NCI-H1417 treated with DMSO at 0.1 percent for 48 hours (cell line): ENCODE measurements around the gene LGALS7B.
"Not testable (repeated sequence)": the region's sequence is repeated elsewhere in the genome, so short reads cannot be mapped to it uniquely, and the experiment has no call there.

Experiments used
- DNase-seq: peaks from one replicate; lab custom pipeline; 2025; lab: John Stamatoyannopoulos, UW

The LGALS7B gene

GRCh38 chr19:38788478-38789243 lies at the start of gene LGALS7B:
TSS of gene LGALS7B (plus strand) at chr19:38789200. CDS start at chr19:38789227, 27 bp downstream.
- no peak for DNase-seq

DNA sequence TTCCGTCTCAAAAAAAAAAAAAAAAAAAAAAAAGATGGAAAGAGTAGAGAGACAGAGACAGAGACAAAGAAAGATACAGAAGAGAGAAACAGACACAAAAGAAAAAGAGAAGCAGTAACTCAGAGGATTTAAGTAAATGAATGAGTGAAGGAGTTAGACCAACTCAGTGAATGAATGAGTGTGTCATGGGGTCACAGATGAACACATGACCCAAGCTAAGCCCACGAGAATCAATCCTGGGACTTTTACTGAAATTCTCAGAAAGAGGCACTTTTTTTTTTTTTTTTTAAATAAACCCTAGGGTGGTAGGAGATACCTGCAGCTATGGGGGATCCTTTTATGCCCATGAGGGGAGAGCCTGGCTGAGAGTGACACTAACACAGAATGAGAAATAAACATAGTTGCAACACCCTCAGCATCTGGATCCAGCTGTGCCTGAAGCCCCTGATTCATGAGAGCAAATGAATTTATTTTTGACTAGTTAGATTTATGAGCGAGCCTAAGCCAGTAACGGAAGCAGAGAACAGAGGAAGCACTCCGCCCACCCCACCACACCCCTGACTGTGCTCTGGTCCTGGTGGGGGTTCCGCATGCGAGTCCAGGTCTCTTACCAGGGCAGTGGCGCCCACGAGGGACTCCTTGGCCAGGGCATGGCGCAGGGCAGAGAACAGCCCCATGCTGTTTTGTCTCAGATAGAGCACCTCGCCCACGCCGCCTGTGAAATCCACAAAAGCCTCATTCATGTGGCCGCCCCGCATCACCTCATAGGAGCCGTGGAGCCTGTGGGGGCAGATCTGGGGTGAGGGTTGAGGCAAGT lies 49.4 kb upstream of the LGALS7B start:
- no peak for DNase-seq

DNA sequence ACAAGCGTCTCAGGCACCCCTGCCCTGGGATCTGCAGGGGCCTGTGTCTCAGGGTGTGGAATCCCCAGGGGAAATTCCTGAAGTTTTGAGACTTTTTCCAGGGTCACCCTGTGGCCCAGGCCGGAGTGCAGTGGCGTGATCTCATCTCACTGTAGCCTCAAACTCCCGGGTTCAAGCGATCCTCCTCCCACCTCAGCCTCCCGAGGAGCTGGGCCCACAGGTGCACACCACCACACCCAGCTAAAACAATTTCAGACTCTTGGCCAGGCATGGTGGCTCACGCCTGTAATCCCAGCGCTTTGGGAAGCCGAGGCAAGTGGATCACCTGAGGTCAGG lies 48.8 kb upstream of the LGALS7B start:
- no peak for DNase-seq

DNA sequence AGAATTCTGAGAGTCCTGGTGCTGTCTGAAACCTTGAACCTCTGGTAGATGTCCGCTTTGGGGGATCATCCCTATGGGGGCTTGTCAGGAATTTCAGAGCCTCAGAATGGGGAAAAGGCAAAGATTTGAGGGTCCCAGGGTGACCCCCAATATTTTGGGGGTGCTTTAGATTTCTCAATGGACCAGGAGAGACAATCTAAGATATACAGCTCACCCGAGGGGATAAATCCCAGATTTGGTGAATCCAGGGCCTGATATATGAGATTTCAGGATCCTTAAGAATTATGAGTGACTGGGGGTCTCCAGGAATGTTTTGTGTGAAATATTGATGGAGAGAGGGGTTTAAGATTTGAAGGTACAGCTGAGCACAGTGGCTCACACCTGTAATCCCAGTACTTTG lies 48.1 kb upstream of the LGALS7B start:
- DNase-seq: no peak

DNA sequence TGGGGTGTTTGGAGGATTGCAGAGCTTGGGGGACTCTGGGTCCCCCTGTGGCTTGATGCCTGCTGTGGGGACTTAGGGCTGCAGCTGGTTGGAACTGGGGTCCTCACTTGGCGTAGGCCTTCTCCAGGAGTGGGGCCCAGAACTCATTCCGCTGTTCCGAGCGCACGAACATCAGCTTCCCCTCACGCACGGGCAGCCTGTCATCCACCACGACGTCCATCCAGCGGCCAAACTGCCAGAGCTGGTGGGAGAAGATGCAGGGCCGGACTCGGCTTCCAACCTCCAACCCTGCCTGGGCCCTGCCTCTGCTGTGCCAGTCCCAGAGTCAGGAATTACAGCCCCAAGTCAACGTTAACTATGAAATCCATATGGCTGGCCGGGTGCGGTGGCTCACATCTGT lies 47.3 kb upstream of the LGALS7B start:
- no peak for DNase-seq

GRCh38 chr19:38742296-38742695 lies 46.7 kb upstream of the LGALS7B start:
- no peak for DNase-seq

GRCh38 chr19:38742906-38743305 lies 46.1 kb upstream of the LGALS7B start:
- DNase-seq: no peak

DNA sequence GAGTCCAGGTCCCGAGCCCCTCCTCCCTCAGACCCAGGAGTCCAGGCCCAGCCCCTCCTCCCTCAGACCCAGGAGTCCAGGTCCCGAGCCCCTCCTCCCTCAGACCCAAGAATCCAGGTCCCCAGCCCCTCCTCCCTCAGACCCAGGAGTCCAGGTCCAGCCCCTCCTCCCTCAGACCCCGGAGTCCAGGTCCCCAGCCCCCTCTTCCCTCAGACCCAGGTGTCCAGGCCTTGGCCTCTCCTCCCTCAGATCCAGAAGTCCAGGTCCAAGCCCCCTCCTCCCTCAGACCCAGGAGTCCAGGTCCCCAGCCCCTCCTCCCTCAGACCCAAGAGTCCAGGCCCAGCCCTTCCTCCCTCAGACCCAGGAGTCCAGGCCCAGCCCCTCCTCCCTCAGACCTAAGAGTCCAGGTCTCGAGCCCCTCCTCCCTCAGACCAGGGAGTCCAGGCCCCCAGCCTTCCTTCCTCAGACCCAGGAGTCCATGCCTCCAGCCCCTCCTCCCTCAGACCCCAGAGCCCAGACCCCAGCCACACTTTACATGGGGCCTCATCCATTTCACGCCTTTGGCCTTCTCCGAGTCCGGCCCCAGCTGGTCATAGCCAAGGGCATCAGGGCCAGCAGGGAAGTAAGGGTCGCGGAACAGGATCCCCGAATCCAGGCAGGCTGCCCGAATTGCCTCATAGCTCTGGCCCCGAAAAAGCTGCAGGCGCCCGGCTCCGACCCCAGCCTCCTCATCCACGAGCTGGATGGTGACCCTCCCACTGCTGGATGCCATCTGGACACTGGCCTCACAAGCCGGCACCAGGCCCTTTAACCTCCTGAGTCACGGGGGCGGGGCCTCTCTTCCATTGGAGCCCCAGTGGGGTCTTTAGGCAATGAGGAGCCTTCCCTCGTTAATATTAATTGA lies 45.4 kb upstream of the LGALS7B start:
- no peak for DNase-seq

- DNase-seq: no peak
These were observed 44.7 kb upstream of the LGALS7B start, which contains the start of gene CAPN12 for GRCh38 chr19:38744298-38744681. TSS of gene CAPN12 (minus strand) at chr19:38744474. CDS start at chr19:38744165, 309 bp downstream.

- DNase-seq: no peak
These were observed 44.1 kb upstream of the LGALS7B start for GRCh38 chr19:38744874-38745273.

GRCh38 chr19:38745316-38745715 lies 43.7 kb upstream of the LGALS7B start:
- no peak for DNase-seq

DNA sequence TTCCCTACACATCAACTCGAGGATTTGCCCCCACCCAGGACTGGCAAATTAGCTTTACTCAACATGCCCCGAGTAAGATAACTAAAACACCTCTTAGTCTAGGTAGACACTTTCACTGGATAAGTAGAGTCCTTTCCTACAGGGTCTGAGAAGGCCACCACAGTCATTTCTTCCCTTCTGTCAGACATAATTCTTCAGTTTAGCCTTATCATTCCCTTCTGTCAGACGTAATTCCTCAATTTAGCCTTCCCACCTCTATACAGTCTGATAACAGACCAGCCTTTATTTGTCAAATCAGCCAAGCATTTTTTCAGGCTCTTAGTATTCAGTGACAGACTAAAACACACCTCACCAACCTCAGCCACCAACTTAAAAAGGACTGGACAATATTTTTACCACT lies 35.2 kb upstream of the LGALS7B start:
- not testable (repeated sequence) for DNase-seq

GRCh38 chr19:38754196-38754595 lies 34.8 kb upstream of the LGALS7B start:
- not testable (repeated sequence) for DNase-seq

DNA sequence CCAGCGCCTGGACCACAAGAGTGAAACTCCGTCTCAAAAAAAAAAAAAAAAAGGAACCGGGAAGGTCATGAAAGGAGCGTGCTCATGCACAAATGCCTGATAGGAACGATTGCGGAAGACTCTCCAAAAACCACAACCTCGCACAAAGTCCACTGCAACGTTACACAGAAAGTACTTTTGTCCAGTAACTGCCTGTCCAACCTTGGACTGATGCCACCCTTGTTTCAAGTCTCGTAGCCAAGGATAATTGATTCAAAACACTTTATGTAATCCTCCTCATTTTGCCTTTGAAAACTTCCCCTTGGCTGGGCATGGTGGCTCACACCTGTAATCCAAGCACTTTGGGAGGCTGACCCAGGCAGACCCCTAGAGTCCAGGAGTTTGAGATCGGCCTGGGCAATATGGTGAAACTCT lies 29.4 kb upstream of the LGALS7B start:
- DNase-seq: no peak

- DNase-seq: not testable (repeated sequence)
These were observed 28.0 kb upstream of the LGALS7B start for GRCh38 chr19:38760805-38761517.

- not testable (repeated sequence) for DNase-seq
These were observed 27.1 kb upstream of the LGALS7B start for GRCh38 chr19:38761884-38762389.

GRCh38 chr19:38763795-38764220 lies 25.2 kb upstream of the LGALS7B start:
- DNase-seq: no peak

DNA sequence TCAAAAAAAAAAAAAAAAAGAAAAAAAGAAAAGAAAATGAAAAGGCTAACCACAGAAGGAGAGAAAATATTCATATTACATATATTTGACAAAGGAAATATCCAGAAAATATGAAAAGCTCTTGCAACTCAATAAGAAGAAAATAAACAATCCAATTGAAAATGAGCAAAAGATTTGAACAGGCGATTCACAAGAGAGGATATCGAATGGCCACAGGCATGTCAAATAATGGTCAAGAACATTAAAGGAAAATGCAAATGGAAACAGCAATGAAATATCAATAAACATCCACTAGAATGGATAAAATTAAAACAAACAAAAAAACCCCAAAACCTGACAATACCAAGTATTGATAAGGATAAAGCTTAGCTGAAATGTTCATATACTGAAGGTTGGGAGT lies 23.8 kb upstream of the LGALS7B start:
- DNase-seq: no peak

DNA sequence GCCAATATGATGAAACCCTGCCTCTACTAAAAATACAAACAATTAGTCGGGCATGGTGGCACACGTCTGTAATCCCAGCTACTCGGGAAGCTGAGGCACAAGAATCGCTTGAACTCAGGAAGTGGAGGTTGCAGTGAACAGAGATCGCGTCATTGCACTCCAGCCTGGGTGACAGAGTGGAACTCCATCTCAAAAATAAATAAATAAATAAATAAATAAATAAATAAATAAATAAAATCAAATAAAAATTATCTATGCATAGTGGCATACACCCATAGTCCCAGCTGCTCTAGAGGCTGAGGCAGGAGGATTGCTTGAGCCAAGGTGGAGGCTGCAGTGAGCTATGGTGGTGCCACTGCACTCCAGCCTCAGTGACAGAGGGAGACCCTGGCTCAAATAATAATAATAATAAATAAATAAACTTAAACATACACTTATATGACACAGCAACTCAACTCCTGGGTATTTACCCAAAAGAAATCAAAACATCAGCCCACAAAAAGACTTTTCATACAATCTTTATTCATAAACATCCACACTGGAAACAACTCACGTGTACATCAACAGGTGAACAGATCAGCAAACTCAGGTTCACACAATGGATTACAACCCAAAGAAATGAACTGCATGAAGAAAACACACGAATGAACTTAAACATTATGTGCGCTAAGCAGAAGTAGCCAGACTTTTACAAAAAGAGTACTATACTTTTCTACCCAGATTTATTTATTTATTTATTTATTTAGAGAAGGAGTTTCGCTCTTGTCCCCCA lies 22.5 kb upstream of the LGALS7B start:
- no peak for DNase-seq

DNA sequence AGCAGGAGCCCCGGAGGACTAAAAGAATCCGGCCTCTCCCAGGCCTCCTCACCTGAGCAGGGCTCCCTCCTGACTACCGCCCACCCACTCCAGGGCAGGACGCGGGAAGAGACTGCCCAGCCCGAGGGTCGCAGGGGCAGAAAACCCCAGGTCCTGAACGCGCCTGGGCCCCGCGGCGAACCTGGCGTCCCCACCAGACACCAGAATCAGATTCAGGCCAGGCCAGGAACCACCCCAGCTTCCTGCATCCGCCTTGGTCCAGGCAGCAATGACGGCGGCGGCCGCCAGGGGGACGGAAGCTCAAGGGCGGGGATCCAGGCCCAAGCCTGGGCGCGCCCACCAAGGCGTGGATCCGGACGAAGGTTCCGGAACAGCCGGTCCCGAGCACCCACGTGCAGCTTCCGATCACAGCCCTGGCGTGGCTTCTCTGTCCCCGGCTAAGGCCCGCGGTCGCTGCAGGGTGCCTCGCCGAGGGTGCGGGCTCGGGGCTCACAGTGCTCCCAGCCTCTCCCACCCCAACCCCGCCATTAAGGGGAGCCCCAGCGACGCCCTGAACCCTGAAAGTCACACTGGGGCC lies 19.3 kb upstream of the LGALS7B start:
- no peak for DNase-seq
